G401 (cell line): Measurements from ENCODE around the gene DMAC1. TPM values are rescaled to one million over a fixed set of nuclear protein-coding genes. Genes with fewer than 3 reads are reported as not detected.

Experiments used
- DNase-seq: peaks from one replicate; pipeline ENCODE4 v3.0.0-alpha.2; 2015; ENCODE audit warnings: low spot score
- in situ Hi-C: cut with HindIII; loops from 2 replicates; pipeline ENCODE4 v1.10.0; 2016; ENCODE audit warnings: low sequenced_read_pairs, mixed read lengths
- total RNA-seq: library from RNA; depleted of rRNA; stranded (reverse); fragments of >200 nt; shearing (Covaris generic); gene quantifications from 2 replicates; pipeline ENCODE4 v1.2.3, GENCODE V29; 2014

DMAC1 gene
- total RNA-seq, 1 experiment from 2014 or later: 11.1 TPM

DNA sequence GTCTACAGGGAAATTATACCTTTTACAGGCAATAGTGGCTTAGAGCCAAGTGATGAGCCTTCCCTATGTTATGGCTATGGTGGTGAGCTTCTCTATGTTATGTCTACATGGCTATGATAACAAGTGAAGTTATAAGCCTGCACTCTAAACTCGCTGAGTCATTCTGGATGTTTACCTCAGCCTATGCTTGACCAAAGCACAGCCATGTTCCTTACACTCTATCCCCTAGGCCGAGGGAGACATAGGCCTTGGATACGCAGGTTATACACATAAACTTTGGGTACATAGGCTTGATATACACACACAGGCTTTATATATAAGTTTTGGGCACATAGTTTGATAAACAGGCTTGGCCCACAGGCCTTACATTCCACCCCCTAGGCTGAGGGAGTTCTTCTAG is 13.8 kb downstream of the DMAC1 start:
- DNase-seq: no peak
- in situ Hi-C loops: no loop called here

DNA sequence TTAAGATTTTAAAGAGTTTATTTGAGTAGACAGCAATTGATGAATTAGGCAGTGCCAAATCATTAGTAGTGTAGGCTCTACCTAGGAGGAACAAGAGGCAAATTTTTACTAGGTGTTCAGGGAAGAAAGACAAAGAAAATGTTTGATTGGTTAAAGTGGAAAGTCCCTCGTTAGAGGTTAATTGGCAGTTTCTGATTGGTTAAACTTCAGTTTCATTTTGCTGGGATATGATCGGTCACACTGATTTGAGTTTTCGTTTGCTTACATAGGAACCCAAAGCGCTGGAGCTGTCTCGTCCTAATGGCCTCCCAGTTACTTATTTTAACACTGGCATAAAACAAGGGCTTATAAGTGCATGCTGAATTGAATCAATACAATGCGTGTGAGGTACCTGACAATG is 15.1 kb downstream of the DMAC1 start:
- no peak for DNase-seq
- in situ Hi-C loops: no loop called here

DNA sequence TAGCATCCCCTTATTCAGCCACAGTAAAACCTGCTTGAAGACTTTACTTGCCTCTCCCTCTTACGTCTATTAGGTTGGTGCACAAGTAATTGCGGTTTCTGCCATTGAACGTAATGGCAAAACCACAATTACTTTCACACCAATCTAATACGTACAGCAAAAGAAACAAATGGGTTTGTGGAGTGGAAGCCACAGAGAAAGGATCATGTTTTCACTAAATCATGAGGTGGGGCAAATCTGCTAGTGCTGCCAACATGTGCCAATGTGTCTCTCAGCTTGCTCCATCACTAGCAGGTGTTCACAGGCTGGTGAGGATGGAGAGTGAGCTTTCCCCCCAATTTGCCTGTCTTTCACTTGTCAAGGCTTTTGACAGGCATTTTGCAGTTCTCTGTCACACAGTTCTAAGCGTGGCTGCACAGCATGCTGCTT is 15.9 kb downstream of the DMAC1 start:
- in situ Hi-C loops: no loop called here
- no peak for DNase-seq

DNA sequence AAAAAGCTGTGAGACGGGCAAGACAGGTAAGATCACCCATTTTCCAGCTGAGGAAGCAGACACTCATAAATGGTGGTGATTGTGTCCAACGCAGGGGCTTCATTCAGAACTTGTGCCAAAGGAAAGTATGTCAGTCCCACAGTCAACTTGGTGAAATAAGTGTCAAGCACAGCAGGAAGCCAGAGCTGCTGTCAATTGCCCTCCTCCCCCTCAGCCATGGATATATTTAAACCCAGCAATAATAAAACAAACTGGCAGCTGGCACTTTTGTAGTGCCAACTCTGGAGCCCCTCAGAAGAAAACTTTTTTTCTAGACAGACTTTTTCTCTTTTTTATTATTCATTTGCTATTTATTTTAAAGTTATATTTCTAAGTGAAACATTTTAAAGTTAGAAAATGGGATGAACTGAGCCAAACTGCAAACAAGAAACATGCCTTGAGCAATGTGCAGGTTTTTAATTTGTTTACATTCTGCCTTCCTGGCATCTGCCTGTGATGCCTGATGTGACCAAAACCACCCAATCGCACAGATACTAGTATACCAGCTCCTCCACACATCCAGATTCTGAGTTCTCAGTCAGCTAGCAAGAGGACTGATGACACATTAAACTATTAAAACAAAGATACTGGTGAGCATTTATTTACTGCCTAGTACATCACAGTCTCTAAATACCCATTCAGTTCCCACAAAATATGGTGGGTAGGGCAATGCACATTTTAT is 17.0 kb downstream of the DMAC1 start:
- in situ Hi-C loops: no loop called here
- DNase-seq: no peak

DNA sequence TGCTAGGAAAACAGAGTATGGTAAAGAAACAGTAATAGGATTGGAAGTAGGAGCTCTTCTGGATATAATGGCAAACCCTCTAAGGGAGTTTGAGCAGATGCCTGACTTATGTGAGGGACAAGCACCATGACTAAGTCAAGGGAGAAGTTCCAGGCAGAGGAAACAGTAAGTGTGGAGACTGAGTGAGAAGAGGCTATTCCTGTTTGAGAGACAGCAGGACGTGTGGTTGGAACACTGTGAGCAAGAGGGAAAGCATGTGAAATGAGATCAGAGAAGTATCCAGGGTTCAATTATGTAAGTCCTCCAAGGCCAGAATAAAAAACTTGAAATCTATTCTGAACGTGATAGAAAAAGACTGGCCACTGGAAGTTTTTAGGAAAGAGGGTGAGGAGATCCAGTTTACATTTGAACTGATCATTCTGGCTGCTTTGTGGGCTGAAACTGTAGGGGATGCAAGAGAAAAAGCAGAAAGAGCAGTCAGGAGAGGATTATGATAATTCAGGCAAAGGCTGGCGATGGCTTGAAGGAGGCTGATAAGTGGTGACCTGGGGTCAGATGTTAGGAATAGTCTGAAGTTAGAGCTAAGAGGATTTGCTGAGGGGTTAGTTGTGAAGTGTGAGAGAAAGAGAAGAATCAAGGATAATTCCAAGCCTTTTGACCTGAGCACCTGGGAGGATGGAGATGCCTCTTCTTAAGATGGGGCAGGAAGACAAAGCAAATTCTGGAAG is 19.2 kb downstream of the DMAC1 start:
- in situ Hi-C loops: no loop called here
- no peak for DNase-seq

DNA sequence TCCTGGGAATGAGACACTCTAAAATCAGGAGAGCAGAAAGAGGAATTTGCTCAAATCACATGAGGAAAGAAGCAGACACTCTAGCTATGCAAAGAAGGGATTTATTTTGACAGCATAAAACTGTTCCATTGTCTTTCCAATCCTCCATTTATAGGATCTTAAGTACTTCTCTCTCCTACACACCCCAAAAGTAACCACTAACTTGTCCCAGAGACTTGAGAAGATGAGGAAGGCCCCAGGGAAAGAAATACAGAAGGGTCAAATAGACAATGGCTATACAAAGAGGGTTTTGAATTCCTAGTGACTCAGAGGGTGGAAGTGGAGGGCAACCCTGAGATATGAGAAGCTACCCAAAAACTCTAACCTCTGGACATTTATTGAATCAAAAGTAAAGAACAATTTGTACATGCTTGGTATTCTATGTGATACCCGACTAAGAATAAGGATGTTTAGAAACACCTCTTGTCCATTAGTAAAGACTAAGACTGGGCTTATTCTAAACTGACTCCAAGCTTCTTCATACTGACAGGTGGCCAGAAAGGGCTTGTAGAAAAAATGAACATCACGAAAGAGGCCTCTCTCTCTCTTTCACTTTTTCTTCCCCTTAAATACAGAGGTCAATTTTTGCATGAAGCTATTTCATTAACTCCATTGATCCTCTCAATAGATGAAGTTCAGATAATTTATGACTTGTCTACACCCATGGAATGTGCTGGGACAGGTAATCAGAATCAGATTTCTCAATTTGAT is 20.6 kb downstream of the DMAC1 start:
- no peak for DNase-seq
- in situ Hi-C loops: no loop called here

DNA sequence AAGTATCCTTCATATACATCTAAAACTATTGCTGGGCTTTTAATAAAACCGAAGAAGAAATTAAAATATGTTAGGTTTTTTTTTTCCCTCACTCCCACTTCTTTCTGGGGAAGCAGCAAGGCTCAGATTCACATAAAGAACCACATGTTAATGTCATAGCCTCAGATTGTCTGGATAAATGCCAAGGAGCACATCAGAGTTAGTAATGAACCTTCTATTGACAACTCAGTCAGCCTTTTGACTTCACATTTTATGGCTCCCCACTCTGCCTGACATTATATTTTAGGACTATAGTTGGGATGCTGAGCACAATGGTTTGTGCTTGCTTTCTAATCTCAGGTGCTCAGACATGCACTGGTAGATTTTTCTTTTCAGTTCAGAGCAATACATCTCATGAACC is 21.8 kb downstream of the DMAC1 start:
- in situ Hi-C loops: no loop called here
- no peak for DNase-seq

DNA sequence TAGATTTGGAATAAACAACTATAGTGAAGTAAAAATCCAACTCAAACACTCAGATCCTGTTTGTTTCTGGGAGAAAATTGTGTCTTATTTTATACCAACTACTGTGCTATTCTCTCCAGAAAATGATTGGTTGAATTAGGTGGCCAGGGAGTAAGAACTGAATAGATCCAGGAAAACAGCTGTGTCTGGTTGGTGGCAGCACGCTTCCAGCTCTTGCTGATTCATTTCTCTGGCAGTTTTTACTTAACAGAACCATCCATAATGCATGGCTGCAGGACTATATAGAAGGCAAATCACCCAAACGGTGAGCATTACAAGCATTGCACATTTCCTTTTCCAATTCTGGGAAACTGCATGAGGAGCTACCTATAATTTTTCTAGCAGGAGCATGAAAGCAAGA is 29.5 kb downstream of the DMAC1 start:
- DNase-seq: no peak
- in situ Hi-C loops: no loop called here

DNA sequence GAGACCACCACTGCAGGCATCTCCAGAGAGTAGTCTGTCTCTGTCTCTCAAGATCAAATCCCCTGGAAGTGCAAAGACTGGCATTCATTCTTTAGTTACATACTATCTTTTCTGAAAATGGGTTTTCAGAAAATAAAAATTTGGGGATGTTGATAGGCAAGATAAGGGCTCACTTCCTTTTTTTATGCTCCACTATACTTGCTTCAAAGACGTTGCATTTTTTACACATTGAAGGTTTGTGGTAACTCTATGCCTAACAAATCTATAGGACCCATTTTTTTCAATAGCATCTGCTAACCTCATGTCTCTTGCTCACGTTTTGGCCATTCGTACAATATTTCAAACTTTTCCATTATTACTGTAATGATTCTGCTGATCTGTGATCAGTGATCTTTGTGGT is 37.0 kb downstream of the DMAC1 start:
- in situ Hi-C loops: no loop called here
- no peak for DNase-seq

DNA sequence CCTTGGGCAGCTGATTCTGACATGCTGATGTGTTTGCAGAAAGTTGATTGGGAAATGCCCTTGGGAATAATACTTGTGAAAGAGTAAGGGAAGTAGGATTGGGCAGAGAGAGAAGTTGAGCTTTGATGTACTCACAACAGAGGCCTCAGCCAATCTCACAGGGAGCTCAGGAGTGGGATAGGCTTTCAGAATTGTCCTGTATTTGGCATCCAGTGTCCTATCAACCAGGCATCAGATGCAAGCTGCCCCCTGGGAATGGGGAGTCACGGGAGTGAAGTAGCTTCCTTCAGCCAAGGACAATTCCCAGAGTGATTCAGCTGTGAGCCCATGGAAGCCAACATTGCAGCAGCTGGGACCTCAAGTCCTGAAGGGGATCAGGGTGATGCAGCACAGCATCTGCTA is 39.6 kb downstream of the DMAC1 start:
- DNase-seq: no peak
- in situ Hi-C loops: no loop called here

DNA sequence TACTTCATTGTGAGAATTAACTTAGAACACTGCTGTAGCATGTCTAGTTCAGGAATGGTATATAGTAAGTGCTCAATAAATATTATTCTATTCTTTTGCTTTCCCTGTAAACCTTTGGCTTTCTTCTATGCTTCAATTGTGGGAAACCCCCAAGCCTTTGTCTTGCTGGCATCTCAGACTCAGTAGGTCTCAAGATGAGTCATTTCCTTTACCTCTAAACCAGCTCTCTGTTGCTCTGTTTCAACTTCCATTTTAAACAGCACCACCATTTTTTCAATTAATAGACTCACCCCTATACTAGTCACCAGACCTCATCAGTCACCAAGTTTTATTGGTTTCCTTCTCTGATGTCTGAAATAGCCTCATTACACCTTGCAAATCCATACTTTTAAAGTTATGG is 43.5 kb downstream of the DMAC1 start:
- DNase-seq: no peak
- in situ Hi-C loops: no loop called here

DNA sequence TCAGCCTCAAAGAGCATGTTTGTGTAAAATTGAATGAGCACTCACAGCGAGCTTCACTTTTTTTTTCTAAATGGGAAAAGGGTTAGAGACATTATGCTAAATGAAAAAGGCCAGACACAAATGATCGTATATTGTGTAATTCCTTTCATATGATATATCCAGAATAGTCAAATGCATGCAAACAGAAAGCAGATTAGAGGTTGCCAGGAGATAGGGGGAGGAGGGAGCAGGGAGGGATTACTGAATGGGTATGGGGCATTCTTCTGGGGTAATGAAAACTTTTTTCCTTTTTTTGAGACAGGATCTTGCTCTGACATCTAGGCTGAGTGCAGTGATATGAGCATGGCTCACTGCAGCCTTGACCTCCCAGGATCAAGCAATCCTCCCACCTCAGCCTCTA is 47.1 kb downstream of the DMAC1 start:
- no peak for DNase-seq
- in situ Hi-C loops: no loop called here
